Activated T-helper 1 cell treated with anti-CD3 and anti-CD28 coated beads, Interleukin-12 subunit alpha, Interleukin-12 subunit beta, Interleukin-2, Interleukin-4 antibody, amounts not matched to agents 30 ng/mL and 10 ng/mL and 1 ng/mL, durations not matched to agents 14 hours and 24 hours and 36 hours (primary cell): ENCODE data around the gene MAFF. TPM values are rescaled to one million over a fixed set of nuclear protein-coding genes. Genes with fewer than 3 reads are reported as not detected.

Source experiments
- DNase-seq: peaks from one replicate; pipeline ENCODE4 v3.0.0; 2021; ENCODE audit warnings: low spot score
- H3K27ac Mint-ChIP-seq: one replicate; pipeline ENCODE4 v1.8.0; 2021; ENCODE audit warnings: mild to moderate bottlenecking, mixed read lengths
- H3K27me3 Mint-ChIP-seq: one replicate; pipeline ENCODE4 v1.8.0; 2022; ENCODE audit warnings: mild to moderate bottlenecking, moderate library complexity, mixed read lengths; ENCODE audit not compliant: insufficient read depth
- H3K36me3 Mint-ChIP-seq: one replicate; pipeline ENCODE4 v1.8.0; 2021; ENCODE audit warnings: low read depth, mixed read lengths
- H3K4me1 Mint-ChIP-seq: one replicate; pipeline ENCODE4 v1.8.0; 2021; ENCODE audit warnings: low read depth, mixed read lengths
- H3K4me3 Mint-ChIP-seq: one replicate; pipeline ENCODE4 v1.8.0; 2021; ENCODE audit warnings: mild to moderate bottlenecking, moderate library complexity, mixed read lengths
- H3K9me3 Mint-ChIP-seq: one replicate; pipeline ENCODE4 v1.8.0; 2021; ENCODE audit warnings: mixed read lengths
- intact Hi-C: fragments of 100-400 bp; cut with micrococcal nuclease; formaldehyde crosslinking; loops from one replicate; pipeline ENCODE4 v1.15.1; 2024
- total RNA-seq: library from RNA; stranded (reverse); gene quantifications from 2 replicates; pipeline ENCODE4 v1.2.3, GENCODE V29; 2022

MAFF gene
- total RNA-seq, 1 donor from 2014 or later: 12.5 TPM

GRCh38 chr22:38255697-38256096 lies 53.9 kb downstream of the MAFF start:
- Mint-ChIP-seq H3K27ac (no peak overlapping the region), H3K36me3 (no peaks in the 10 kb centered on the region), H3K4me1 (no peaks in the 10 kb centered on the region), H3K9me3 (no peaks in the 10 kb centered on the region), H3K4me3 (no peak overlapping the region), H3K27me3 (no peaks in the 10 kb centered on the region)
- no peak for DNase-seq
- intact Hi-C loops: no loop called here

- no peak for DNase-seq
- no peaks in the 10 kb centered on the region for H3K9me3 Mint-ChIP-seq
- no peaks in the 10 kb centered on the region for H3K27me3 Mint-ChIP-seq
- intact Hi-C loops: no loop called here
- H3K4me1 Mint-ChIP-seq: peaks cover 6% of the 10 kb centered on the region
- H3K36me3 Mint-ChIP-seq: no peaks in the 10 kb centered on the region
- H3K27ac Mint-ChIP-seq: no peak overlapping the region
- no peak overlapping the region for H3K4me3 Mint-ChIP-seq
Observed at GRCh38 chr22:38257181-38257580, 55.4 kb downstream of the MAFF start.

GRCh38 chr22:38257650-38258250 lies 56.0 kb downstream of the MAFF start:
- no peak overlapping the region for H3K27ac Mint-ChIP-seq

GRCh38 chr22:38258895-38259294 lies 57.1 kb downstream of the MAFF start:
- intact Hi-C loops: no loop called here
- Mint-ChIP-seq H3K27ac (no peak overlapping the region), H3K36me3 (peaks cover 4% of the 10 kb centered on the region), H3K4me3 (no peak overlapping the region), H3K27me3 (no peaks in the 10 kb centered on the region), H3K9me3 (no peaks in the 10 kb centered on the region), H3K4me1 (peaks cover 9% of the 10 kb centered on the region)
- no peak for DNase-seq

More at GRCh38 chr22:38257650-38258250, 56.0 kb downstream of the MAFF start:
- no peak overlapping the region for H3K4me3 Mint-ChIP-seq
- intact Hi-C loops: no loop called here
- H3K36me3 Mint-ChIP-seq: no peaks in the 10 kb centered on the region
- DNase-seq: no peak
- H3K27me3 Mint-ChIP-seq: no peaks in the 10 kb centered on the region
- no peaks in the 10 kb centered on the region for H3K9me3 Mint-ChIP-seq
- peaks cover 9% of the 10 kb centered on the region for H3K4me1 Mint-ChIP-seq

- intact Hi-C loops: no loop called here
- H3K27ac Mint-ChIP-seq: no peak overlapping the region
- no peaks in the 10 kb centered on the region for H3K27me3 Mint-ChIP-seq
- H3K9me3 Mint-ChIP-seq: no peaks in the 10 kb centered on the region
- peaks cover 9% of the 10 kb centered on the region for H3K4me1 Mint-ChIP-seq
- no peak for DNase-seq
- peaks cover 4% of the 10 kb centered on the region for H3K36me3 Mint-ChIP-seq
- no peak overlapping the region for H3K4me3 Mint-ChIP-seq
Observed at GRCh38 chr22:38259370-38259769, 57.6 kb downstream of the MAFF start.

GRCh38 chr22:38260761-38261681 lies 59.2 kb downstream of the MAFF start:
- Mint-ChIP-seq H3K27me3 (no peaks in the 10 kb centered on the region), H3K36me3 (peaks cover 4% of the 10 kb centered on the region), H3K4me1 (peaks cover 19% of the 10 kb centered on the region), H3K4me3 (no peak overlapping the region), H3K27ac (no peak overlapping the region), H3K9me3 (no peaks in the 10 kb centered on the region)
- DNase-seq: no peak
- intact Hi-C loops: no loop called here

GRCh38 chr22:38262051-38262795 lies 60.4 kb downstream of the MAFF start:
- Mint-ChIP-seq H3K4me3 (no peak overlapping the region), H3K9me3 (no peaks in the 10 kb centered on the region), H3K27ac (no peak overlapping the region), H3K4me1 (peaks cover 28% of the 10 kb centered on the region), H3K36me3 (peaks cover 8% of the 10 kb centered on the region), H3K27me3 (no peaks in the 10 kb centered on the region)
- peak; percentile 14 for DNase-seq
- intact Hi-C loops: loop anchor here (2.0 kb wide), 1 partner anchor 91 kb away; no protein-coding TSS in a partner anchor

- Mint-ChIP-seq H3K4me1 (peaks cover 43% of the 10 kb centered on the region), H3K9me3 (no peaks in the 10 kb centered on the region), H3K36me3 (peaks cover 12% of the 10 kb centered on the region), H3K27me3 (no peaks in the 10 kb centered on the region), H3K4me3 (no peak overlapping the region), H3K27ac (no peak overlapping the region)
- no peak for DNase-seq
- intact Hi-C loops: no loop called here
Observed at GRCh38 chr22:38264322-38264843, 62.6 kb downstream of the MAFF start.

Other genes starting within 250 kb of the MAFF start
- gene C22orf23, start 248.4 kb upstream of the MAFF start, total RNA-seq: 0.61 TPM in 1 of 2 replicates, not detected in the other
- gene POLR2F, start 248.3 kb upstream of the MAFF start, total RNA-seq: 102 and 120 TPM in 2 replicates
- not detected in 2 replicates for gene SOX10, start 217.4 kb upstream of the MAFF start, total RNA-seq
- gene PICK1, start 144.6 kb upstream of the MAFF start, total RNA-seq: 12.0 and 14.8 TPM in 2 replicates
- 0.34 TPM in 1 of 2 replicates, not detected in the other for gene SLC16A8, start 117.8 kb upstream of the MAFF start, total RNA-seq
- gene BAIAP2L2, start 91.3 kb upstream of the MAFF start, total RNA-seq: 0.29 and 0.32 TPM in 2 replicates
- gene PLA2G6, start 20.2 kb upstream of the MAFF start, total RNA-seq: 34.8 and 34.9 TPM in 2 replicates
- gene TMEM184B, start 71.0 kb downstream of the MAFF start, total RNA-seq: 36.6 and 39.1 TPM in 2 replicates
- gene CSNK1E, start 115.4 kb downstream of the MAFF start, total RNA-seq: 151 and 154 TPM in 2 replicates